Kidney (tissue), 14 donors: Measurements from ENCODE around the gene RPL6. TPM values are rescaled to one million over a fixed set of nuclear protein-coding genes. Genes with fewer than 3 reads are reported as not detected.

ENCODE experiments used
- DNase-seq, 5 donors: peaks; one replicate each; pipeline ENCODE4 v3.0.0-alpha.2; 2013 to 2020
- FAIRE-seq: peaks from 2 replicates; lab custom pipeline; 2012; peaks lifted over from hg19 to GRCh38; lab: Jason Lieb, UNC
- H3K27ac ChIP-seq, 2 donors: one replicate each; pipeline ENCODE4 v1.7.0; 2013; ENCODE audit warnings: low read depth in 2 of 2, low read length in 2 of 2, inconsistent platforms in 1 of 2
- H3K27me3 ChIP-seq: one replicate; pipeline ENCODE4 v1.7.1; 2013; ENCODE audit warnings: low read length, inconsistent platforms; ENCODE audit not compliant: control insufficient read depth, insufficient read depth
- H3K36me3 ChIP-seq, 3 donors: one replicate each; pipeline versions ENCODE4 v1.7.0 to v1.7.1; 2013; ENCODE audit warnings: low read length in 3 of 3, control low read depth in 1 of 3, inconsistent platforms in 1 of 3; ENCODE audit not compliant: insufficient read depth in 3 of 3, control insufficient read depth in 2 of 3
- H3K4me1 ChIP-seq, 3 donors: one replicate each; pipeline versions ENCODE4 v1.7.0 to v1.7.1; 2013; ENCODE audit warnings: low read length in 3 of 3, inconsistent platforms in 1 of 3, low read depth in 1 of 3; ENCODE audit not compliant: control insufficient read depth in 2 of 3, insufficient read depth in 2 of 3
- H3K4me3 ChIP-seq, 3 donors: one replicate each; pipeline versions ENCODE4 v1.7.0 to v1.8.1; 2013; ENCODE audit warnings: low read length in 3 of 3, control low read depth in 1 of 3, inconsistent platforms in 1 of 3
- H3K9ac ChIP-seq, 3 donors: one replicate each; pipeline versions ENCODE4 v1.7.0 to v1.7.1; 2013; ENCODE audit warnings: low read length in 3 of 3, control low read depth in 1 of 3, inconsistent platforms in 1 of 3
- H3K9me3 ChIP-seq, 3 donors: one replicate each; pipeline versions ENCODE4 v1.7.0 to v1.7.1; 2013; ENCODE audit warnings: low read length in 3 of 3, control low read depth in 1 of 3, inconsistent platforms in 1 of 3; ENCODE audit not compliant: control insufficient read depth in 2 of 3, insufficient read depth in 1 of 3
- CTCF ChIP-seq: IDR thresholded peaks from 3 replicates; pipeline ENCODE4 v1.5.1; 2012; ENCODE audit warnings: mild to moderate bottlenecking, moderate library complexity, borderline replicate concordance; ENCODE audit not compliant: insufficient read depth; ENCODE audit errors: extremely low read depth
- intact Hi-C: fragments of 100-400 bp; cut with DNase I; formaldehyde crosslinking; loops from one replicate; pipeline ENCODE4 v1.11.1; 2022
- polyA plus RNA-seq: library from polyadenylated mRNA; stranded (reverse); fragments of 350-450 nt; fragmentation: Illumina TruSeq; extraction: RNeasy Lipid Tissue Mini Kit (QIAGEN cat#74804); gene quantifications from one replicate; pipeline ENCODE4 v1.2.3, GENCODE V29; 2014; ENCODE audit warnings: low read depth, low replicate concordance; ENCODE audit not compliant: insufficient read depth
- total RNA-seq: library from RNA; stranded (reverse); fragmentation: NEBNext Ultra II Directional; extraction: Animal tissue kit (Norgen Biotek cat#: 25700); gene quantifications from one replicate; pipeline ENCODE4 v1.2.1, GENCODE V29; 2021
- donor health status: control.
- donor health status: control.
- donor health status: control.
- donor health status: control.
- donor health status: control.
- donor health status: DM: yes; HTN: yes; CAD: no.
- donor health status: Normal renal cell carcinoma (clear cell type).

Gene RPL6
- total and polyA plus RNA-seq, 2 donors from 2014 or later = 966 to 1,525 TPM

DNA sequence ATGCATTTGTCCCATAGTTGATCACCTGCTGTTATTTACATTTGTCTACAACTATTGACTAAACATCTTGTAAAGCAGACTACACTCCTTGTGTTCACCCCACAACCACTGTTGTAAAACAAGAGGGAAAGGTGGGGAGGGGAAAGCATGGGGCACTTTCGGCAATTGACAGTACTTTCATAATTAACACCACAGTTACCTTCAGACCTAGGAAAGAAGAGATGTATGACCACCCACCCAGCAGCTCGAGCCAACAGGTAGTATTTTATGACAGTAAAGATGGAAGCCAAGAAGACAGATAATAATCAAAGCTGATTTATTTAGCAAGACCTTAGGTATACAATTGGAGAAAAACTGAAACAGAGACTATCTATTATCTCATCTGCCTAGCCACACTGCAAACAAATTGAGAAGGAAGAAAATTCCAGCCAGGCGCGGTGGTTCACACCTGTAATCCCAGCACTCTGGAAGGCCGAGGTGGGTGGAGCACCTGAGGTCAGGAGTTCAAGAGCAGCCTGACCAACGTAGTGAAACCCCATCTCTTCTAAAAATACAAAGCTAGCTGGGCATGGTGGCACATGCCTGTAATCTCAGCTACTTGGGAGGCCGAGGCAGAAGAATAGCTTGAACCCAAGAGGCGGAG is 38.4 kb downstream of the RPL6 start:
- Histone ChIP-seq H3K27ac (no peak overlapping the region), H3K4me1 (no peaks in the 10 kb centered on the region), H3K9me3 (no peaks in the 10 kb centered on the region), H3K27me3 (no peaks in the 10 kb centered on the region), H3K4me3 (no peak overlapping the region), H3K9ac (no peak overlapping the region), H3K36me3 (no peaks in the 10 kb centered on the region)
- intact Hi-C loops = no loop called here
- no peak for DNase-seq
- no peak for TF ChIP-seq CTCF
- no peak for FAIRE-seq

GRCh38 chr12:112370199-112370598 is 39.2 kb downstream of the RPL6 start:
- Histone ChIP-seq H3K4me3 (no peak overlapping the region), H3K9ac (no peak overlapping the region), H3K36me3 (no peaks in the 10 kb centered on the region), H3K9me3 (no peaks in the 10 kb centered on the region), H3K4me1 (no peaks in the 10 kb centered on the region), H3K27ac (no peak overlapping the region), H3K27me3 (no peaks in the 10 kb centered on the region)
- TF ChIP-seq CTCF = no peak
- FAIRE-seq = no peak
- intact Hi-C loops = no loop called here
- no peak for DNase-seq

- H3K27me3 ChIP-seq = no peaks in the 10 kb centered on the region
- H3K9ac ChIP-seq = no peak overlapping the region
- intact Hi-C loops = no loop called here
- FAIRE-seq = no peak
- no peak for DNase-seq
- H3K4me3 ChIP-seq = no peak overlapping the region
- no peak for TF ChIP-seq CTCF
- H3K4me1 ChIP-seq = no peaks in the 10 kb centered on the region
- no peaks in the 10 kb centered on the region for H3K36me3 ChIP-seq
- no peak overlapping the region for H3K27ac ChIP-seq
- no peaks in the 10 kb centered on the region for H3K9me3 ChIP-seq
These were observed 40.5 kb downstream of the RPL6 start for GRCh38 chr12:112368856-112369255.

DNA sequence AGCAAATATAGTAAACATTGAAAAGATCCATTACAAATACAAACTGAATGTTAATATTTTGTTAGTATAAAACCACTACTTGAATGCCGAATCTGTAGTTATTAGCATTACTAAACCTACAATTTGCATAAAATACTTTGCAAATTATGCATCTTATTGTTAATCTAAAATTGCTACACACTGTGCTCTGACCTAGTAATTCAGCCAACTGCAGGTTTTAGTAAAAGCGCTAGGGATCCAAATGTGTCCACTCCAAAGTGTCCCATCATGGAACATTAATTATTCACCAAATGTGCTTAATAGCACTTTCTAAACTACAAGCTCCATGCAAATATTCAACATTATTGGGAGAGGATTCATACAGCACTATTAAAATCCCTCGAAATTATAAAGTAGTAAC is 41.4 kb downstream of the RPL6 start:
- intact Hi-C loops = no loop called here
- Histone ChIP-seq H3K9me3 (no peaks in the 10 kb centered on the region), H3K27ac (no peak overlapping the region), H3K36me3 (no peaks in the 10 kb centered on the region), H3K4me3 (no peak overlapping the region), H3K27me3 (no peaks in the 10 kb centered on the region), H3K4me1 (no peaks in the 10 kb centered on the region), H3K9ac (no peak overlapping the region)
- no peak for FAIRE-seq
- TF ChIP-seq CTCF = no peak
- DNase-seq = no peak
